ENCODE data around the gene AADAT. TPM values are rescaled to one million over a fixed set of nuclear protein-coding genes. Genes with fewer than 3 reads are reported as not detected.

AADAT gene
- total and polyA plus RNA-seq, 2 donors from 2014 or later = 2.6 to 4.6 TPM

GRCh38 chr4:170058826-170059225 is 30.9 kb downstream of the AADAT start:
- H3K4me1 ChIP-seq (ENCODE audit: control insufficient read depth in 2 of 3, insufficient read depth in 2 of 3, low read depth in 1 of 3, low read length in 3 of 3) = no peaks in the 10 kb centered on the region
- no peak for TF ChIP-seq CTCF (IDR thresholded peaks at IDR 0.05; ENCODE audit: borderline replicate concordance, extremely low read depth, insufficient read depth)
- no peaks in the 10 kb centered on the region for H3K9me3 ChIP-seq (ENCODE audit: control insufficient read depth in 2 of 3, insufficient read depth in 1 of 3, low read length in 3 of 3)
- no peaks in the 10 kb centered on the region for H3K27me3 ChIP-seq (ENCODE audit: control insufficient read depth, insufficient read depth, low read length)
- H3K9ac ChIP-seq (ENCODE audit: low read length in 3 of 3) = no peak overlapping the region
- DNase-seq (no peak), FAIRE-seq (no peak)
- no peak overlapping the region for H3K27ac ChIP-seq (ENCODE audit: low read depth in 2 of 2, low read length in 2 of 2)
- intact Hi-C loops (cut with DNase I) = no loop called here
- H3K4me3 ChIP-seq (ENCODE audit: low read length in 3 of 3) = no peak overlapping the region
- peaks cover 0 to 2% (median 0%) of the 10 kb centered on the region in 3 donors for H3K36me3 ChIP-seq (ENCODE audit: control insufficient read depth in 2 of 3, insufficient read depth in 3 of 3, low read length in 3 of 3)

- intact Hi-C loops (cut with DNase I) = no loop called here
- FAIRE-seq (no peak), DNase-seq (no peak)
Observed at GRCh38 chr4:170057866-170058265, 31.9 kb downstream of the AADAT start.

GRCh38 chr4:170052919-170053318 is 36.8 kb downstream of the AADAT start:
- intact Hi-C loops (cut with DNase I) = no loop called here
- H3K4me3 ChIP-seq (ENCODE audit: low read length in 3 of 3) = no peak overlapping the region
- H3K4me1 ChIP-seq (ENCODE audit: control insufficient read depth in 2 of 3, insufficient read depth in 2 of 3, low read depth in 1 of 3, low read length in 3 of 3) = no peaks in the 10 kb centered on the region
- no peak overlapping the region for H3K27ac ChIP-seq (ENCODE audit: low read depth in 2 of 2, low read length in 2 of 2)
- no peaks in the 10 kb centered on the region for H3K36me3 ChIP-seq (ENCODE audit: control insufficient read depth in 2 of 3, insufficient read depth in 3 of 3, low read length in 3 of 3)
- TF ChIP-seq CTCF (IDR thresholded peaks at IDR 0.05; ENCODE audit: borderline replicate concordance, extremely low read depth, insufficient read depth) = no peak
- H3K9ac ChIP-seq (ENCODE audit: low read length in 3 of 3) = no peak overlapping the region
- FAIRE-seq (no peak), DNase-seq (no peak)
- no peaks in the 10 kb centered on the region for H3K9me3 ChIP-seq (ENCODE audit: control insufficient read depth in 2 of 3, insufficient read depth in 1 of 3, low read length in 3 of 3)
- no peaks in the 10 kb centered on the region for H3K27me3 ChIP-seq (ENCODE audit: control insufficient read depth, insufficient read depth, low read length)

More at GRCh38 chr4:170057866-170058265, 31.9 kb downstream of the AADAT start:
- Histone ChIP-seq H3K9ac (ENCODE audit: low read length in 3 of 3) (no peak overlapping the region), H3K4me3 (ENCODE audit: low read length in 3 of 3) (no peak overlapping the region), H3K36me3 (ENCODE audit: control insufficient read depth in 2 of 3, insufficient read depth in 3 of 3, low read length in 3 of 3) (peaks cover 0 to 2% (median 0%) of the 10 kb centered on the region in 3 donors), H3K4me1 (ENCODE audit: control insufficient read depth in 2 of 3, insufficient read depth in 2 of 3, low read depth in 1 of 3, low read length in 3 of 3) (no peaks in the 10 kb centered on the region), H3K27ac (ENCODE audit: low read depth in 2 of 2, low read length in 2 of 2) (no peak overlapping the region), H3K9me3 (ENCODE audit: control insufficient read depth in 2 of 3, insufficient read depth in 1 of 3, low read length in 3 of 3) (no peaks in the 10 kb centered on the region), H3K27me3 (ENCODE audit: control insufficient read depth, insufficient read depth, low read length) (no peaks in the 10 kb centered on the region)
- no peak for TF ChIP-seq CTCF (IDR thresholded peaks at IDR 0.05; ENCODE audit: borderline replicate concordance, extremely low read depth, insufficient read depth)

GRCh38 chr4:170051402-170051801 is 38.4 kb downstream of the AADAT start:
- DNase-seq (no peak), FAIRE-seq (no peak)
- Histone ChIP-seq H3K27me3 (ENCODE audit: control insufficient read depth, insufficient read depth, low read length) (no peaks in the 10 kb centered on the region), H3K4me1 (ENCODE audit: control insufficient read depth in 2 of 3, insufficient read depth in 2 of 3, low read depth in 1 of 3, low read length in 3 of 3) (no peaks in the 10 kb centered on the region), H3K4me3 (ENCODE audit: low read length in 3 of 3) (no peak overlapping the region), H3K9me3 (ENCODE audit: control insufficient read depth in 2 of 3, insufficient read depth in 1 of 3, low read length in 3 of 3) (no peaks in the 10 kb centered on the region), H3K27ac (ENCODE audit: low read depth in 2 of 2, low read length in 2 of 2) (no peak overlapping the region), H3K36me3 (ENCODE audit: control insufficient read depth in 2 of 3, insufficient read depth in 3 of 3, low read length in 3 of 3) (no peaks in the 10 kb centered on the region), H3K9ac (ENCODE audit: low read length in 3 of 3) (no peak overlapping the region)
- no peak for TF ChIP-seq CTCF (IDR thresholded peaks at IDR 0.05; ENCODE audit: borderline replicate concordance, extremely low read depth, insufficient read depth)
- intact Hi-C loops (cut with DNase I) = no loop called here
